IMR-90 (cell line): ENCODE results near the gene SLC6A6. TPM values are rescaled to one million over a fixed set of nuclear protein-coding genes. Genes with fewer than 3 reads are reported as not detected.

Experiments used
- ATAC-seq: fragments of 200-7000 bp; cut with Tn5 transposase; 2 replicates; pipeline ENCODE4 v1.9.1; 2020; ENCODE audit warnings: low read depth, mild to moderate bottlenecking, moderate library complexity
- BruUV-seq: library from RNA; stranded (reverse); fragments of 400-500 nt; replicated peaks from 2 replicates; lab custom pipeline; 2021; lab: Mats Ljungman, UMichigan
- CTCF ChIA-PET: fragments of 300-600 bp; formaldehyde crosslinking; extraction: SDS; loops from one replicate; lab custom pipeline; 2021; ENCODE audit warnings: antibody characterized with exemption; lab: Yijun Ruan, JAX
- POLR2A ChIA-PET: fragments of 300-600 bp; sonication (Branson Sonifier 250); formaldehyde crosslinking; loops from one replicate; lab custom pipeline; 2022; ENCODE audit warnings: antibody characterized with exemption; ENCODE audit not compliant: unreplicated experiment; lab: Charles Lee
- DNase-seq: peaks from one replicate; pipeline ENCODE4 v3.0.0; 2013
- H2AFZ ChIP-seq: replicated peaks from 2 replicates; pipeline ENCODE3; 2013; ENCODE audit warnings: low read length, mild to moderate bottlenecking; ENCODE audit not compliant: poor library complexity
- H2AK5ac ChIP-seq: 2 replicates; pipeline ENCODE4 v1.6.1; 2013; ENCODE audit warnings: low read depth, low read length, inconsistent platforms
- H2AK9ac ChIP-seq: replicated peaks from 2 replicates; pipeline ENCODE3; 2013; ENCODE audit warnings: mild to moderate bottlenecking, low read depth, low read length, moderate library complexity; ENCODE audit not compliant: poor library complexity
- H2BK120ac ChIP-seq: 2 replicates; pipeline ENCODE4 v1.6.1; 2013; ENCODE audit warnings: low read depth, low read length, inconsistent platforms
- H2BK15ac ChIP-seq: 3 replicates; pipeline ENCODE4 v1.6.1; 2013; ENCODE audit warnings: low read depth, low read length, inconsistent platforms
- H2BK20ac ChIP-seq: 2 replicates; pipeline ENCODE4 v1.6.1; 2013; ENCODE audit warnings: low read depth, mild to moderate bottlenecking, inconsistent platforms, low read length, moderate library complexity
- H2BK5ac ChIP-seq: 2 replicates; pipeline ENCODE4 v1.6.1; 2013; ENCODE audit warnings: mild to moderate bottlenecking, low read depth, low read length, inconsistent platforms; ENCODE audit not compliant: poor library complexity, severe bottlenecking
- H3K14ac ChIP-seq: replicated peaks from 2 replicates; pipeline ENCODE4 v1.6.1; 2013; ENCODE audit warnings: low read depth, low read length, inconsistent platforms
- H3K18ac ChIP-seq: 2 replicates; pipeline ENCODE4 v1.6.1; 2013; ENCODE audit warnings: low read depth, low read length, control low read depth
- H3K23ac ChIP-seq: 2 replicates; pipeline ENCODE4 v1.6.1; 2013; ENCODE audit warnings: low read depth, low read length, inconsistent platforms
- H3K27ac ChIP-seq: 2 replicates; pipeline ENCODE4 v1.5.1; 2013; ENCODE audit warnings: mild to moderate bottlenecking, control low read depth, low read length; ENCODE audit not compliant: insufficient read depth
- H3K27me3 ChIP-seq: 2 replicates; pipeline ENCODE4 v1.6.1; 2013; ENCODE audit warnings: low read length; ENCODE audit not compliant: control insufficient read depth, insufficient read depth
- H3K36me3 ChIP-seq: 2 replicates; pipeline ENCODE4 v1.6.1; 2013; ENCODE audit warnings: low read length, mixed read lengths; ENCODE audit not compliant: control insufficient read depth, insufficient read depth
- H3K4ac ChIP-seq: 2 replicates; pipeline ENCODE4 v1.6.1; 2013; ENCODE audit warnings: low read depth, low read length, inconsistent platforms
- H3K4me1 ChIP-seq: 2 replicates; pipeline ENCODE4 v1.6.1; 2013; ENCODE audit warnings: low read length, mixed read lengths; ENCODE audit not compliant: control insufficient read depth, insufficient read depth
- H3K4me2 ChIP-seq: 2 replicates; pipeline ENCODE4 v1.6.1; 2013; ENCODE audit warnings: low read depth, mild to moderate bottlenecking, control low read depth, low read length, moderate library complexity
- H3K4me3 ChIP-seq: 2 replicates; pipeline ENCODE4 v1.5.1; 2013; ENCODE audit warnings: low read depth, mild to moderate bottlenecking, control low read depth, low read length, moderate library complexity; ENCODE audit not compliant: insufficient read depth
- H3K56ac ChIP-seq: 2 replicates; pipeline ENCODE4 v1.6.1; 2013; ENCODE audit warnings: low read length, inconsistent platforms; ENCODE audit not compliant: insufficient read depth; ENCODE audit errors: extremely low read depth
- H3K79me1 ChIP-seq, 2 experiments: 2 replicates each; pipeline ENCODE4 v1.6.1; 2013; ENCODE audit warnings: low read length in 2 of 2, inconsistent platforms in 1 of 2, low read depth in 1 of 2
- H3K9ac ChIP-seq: 2 replicates; pipeline ENCODE4 v1.6.1; 2013; ENCODE audit warnings: low read depth, low read length, control low read depth
- H3K9me1 ChIP-seq: 2 replicates; pipeline ENCODE4 v1.6.1; 2013; ENCODE audit warnings: low read length, inconsistent platforms; ENCODE audit not compliant: insufficient read depth
- H3K9me3 ChIP-seq: 2 replicates; pipeline ENCODE4 v1.6.1; 2013; ENCODE audit warnings: low read length; ENCODE audit not compliant: control insufficient read depth, insufficient read depth
- H4K20me1 ChIP-seq: 2 replicates; pipeline ENCODE4 v1.6.1; 2013; ENCODE audit warnings: low read length, inconsistent platforms; ENCODE audit not compliant: insufficient read depth
- H4K5ac ChIP-seq: 2 replicates; pipeline ENCODE4 v1.6.1; 2013; ENCODE audit warnings: mild to moderate bottlenecking, low read depth, low read length, control low read depth
- H4K8ac ChIP-seq, 2 experiments: 2 replicates each; pipeline ENCODE4 v1.6.1; 2013; ENCODE audit warnings: low read depth in 2 of 2, low read length in 2 of 2, control low read depth in 1 of 2, inconsistent platforms in 1 of 2
- H4K91ac ChIP-seq: 2 replicates; pipeline ENCODE4 v1.6.1; 2013; ENCODE audit warnings: low read depth, low read length, inconsistent platforms; ENCODE audit not compliant: insufficient read depth
- BHLHE40 ChIP-seq: fragments of 150-350 bp; IDR thresholded peaks from 2 replicates; pipeline ENCODE4 v1.6.1; 2016; ENCODE audit warnings: mild to moderate bottlenecking, low read depth, low read length
- CEBPB ChIP-seq: IDR thresholded peaks from 2 replicates; pipeline ENCODE4 v1.6.1; 2012; ENCODE audit warnings: low read depth, low read length, improper control_type of control experiment
- CHD1 ChIP-seq: IDR thresholded peaks from 2 replicates; pipeline ENCODE4 v1.6.1; 2012; ENCODE audit warnings: low read depth, low read length, improper control_type of control experiment
- FOS ChIP-seq: fragments of 150-350 bp; IDR thresholded peaks from 2 replicates; pipeline ENCODE4 v1.6.1; 2016; ENCODE audit warnings: low read depth, low read length
- MAFK ChIP-seq: IDR thresholded peaks from 2 replicates; pipeline ENCODE4 v1.6.1; 2012; ENCODE audit warnings: low read depth, low read length, improper control_type of control experiment
- MAZ ChIP-seq: IDR thresholded peaks from 2 replicates; pipeline ENCODE4 v1.6.1; 2012; ENCODE audit warnings: low read depth, mild to moderate bottlenecking, low read length, improper control_type of control experiment, moderate library complexity, borderline replicate concordance
- MXI1 ChIP-seq: IDR thresholded peaks from 2 replicates; pipeline ENCODE4 v1.6.1; 2012; ENCODE audit warnings: low read depth, mild to moderate bottlenecking, low read length, moderate library complexity, borderline replicate concordance
- NFE2L2 ChIP-seq: fragments of 150-350 bp; IDR thresholded peaks from 2 replicates; pipeline ENCODE4 v1.6.1; 2016; ENCODE audit warnings: low read depth, mild to moderate bottlenecking, low read length
- POLR2A ChIP-seq: IDR thresholded peaks from 2 replicates; pipeline ENCODE4 v1.6.1; 2012; ENCODE audit warnings: mild to moderate bottlenecking, low read depth, low read length
- RAD21 ChIP-seq: IDR thresholded peaks from 2 replicates; pipeline ENCODE4 v1.6.1; 2012; ENCODE audit warnings: low read length, improper control_type of control experiment
- RCOR1 ChIP-seq: IDR thresholded peaks from 2 replicates; pipeline ENCODE4 v1.6.1; 2012; ENCODE audit warnings: mild to moderate bottlenecking, low read length, improper control_type of control experiment; ENCODE audit not compliant: insufficient replicate concordance
- RFX5 ChIP-seq: IDR thresholded peaks from 2 replicates; pipeline ENCODE4 v1.8.0; 2012; ENCODE audit warnings: low read depth, mild to moderate bottlenecking, low read length, moderate library complexity
- SMC3 ChIP-seq: fragments of 150-350 bp; IDR thresholded peaks from 2 replicates; pipeline ENCODE4 v1.6.1; 2016; ENCODE audit warnings: low read depth, mild to moderate bottlenecking, antibody characterized with exemption, low read length, moderate library complexity
- WGBS, 2 experiments: methylation state at CpG; one replicate each; pipeline versions ENCODE4 v1.1.5 to v1.1.7; 2013; ENCODE audit warnings: missing lambda C conversion rate in 2 of 2; ENCODE audit not compliant: insufficient read length in 1 of 2; ENCODE audit errors: extremely low coverage in 2 of 2; 5-methylcytosine and 5-hydroxymethylcytosine counted together
- dilution Hi-C: fragments of 300-500 bp; cut with HindIII; formaldehyde crosslinking; loops from one replicate; pipeline ENCODE4 v1.14.3; 2018; ENCODE audit warnings: low sequenced_read_pairs; ENCODE audit not compliant: unreplicated experiment
- in situ Hi-C: fragments of 300-500 bp; cut with MboI; formaldehyde crosslinking; loops from 3 replicates; pipeline ENCODE4 v1.14.3; 2019; ENCODE audit warnings: low sequenced_read_pairs, inconsistent platforms, mixed read lengths
- intact Hi-C: fragments of 100-400 bp; cut with micrococcal nuclease; formaldehyde crosslinking; loops from 2 replicates; pipeline ENCODE4 v1.10.0; 2022
- polyA plus RNA-seq, 3 experiments: library from polyadenylated mRNA; depleted of rRNA; stranded (reverse); fragments of >200 nt; gene quantifications; 2 replicates each; pipeline ENCODE4 v1.2.3, GENCODE V29; 2012; ENCODE audit warnings: low replicate concordance in 1 of 3
- total RNA-seq: library from RNA; depleted of rRNA; stranded (reverse); fragments of >200 nt; gene quantifications from 2 replicates; pipeline ENCODE4 v1.2.3, GENCODE V29; 2012
- TF ChIP-seq, protein P1 (sequence below): conservative IDR thresholded peaks from 2 replicates; pipeline ENCODE4 v1.5.1; 2012; ENCODE audit warnings: mild to moderate bottlenecking, low read depth, low read length, improper control_type of control experiment
- TF ChIP-seq, protein P2 (sequence below): fragments of 150-350 bp; IDR thresholded peaks from 2 replicates; pipeline ENCODE4 v1.6.1; 2016; ENCODE audit warnings: low read depth, mild to moderate bottlenecking, low read length, moderate library complexity, borderline replicate concordance

Gene SLC6A6
- total and polyA plus RNA-seq, 2 of the 4 experiments (the other 2 are of a cell fraction): 29.9 to 39.4 TPM

GRCh38 chr3:14430053-14430452 is 27.6 kb downstream of the SLC6A6 start:
- no peak overlapping the region for H4K8ac ChIP-seq
- TF ChIP-seq CHD1: no peak
- no peak for TF ChIP-seq MXI1
- TF ChIP-seq RAD21: no peak
- TF ChIP-seq, protein P1, sequence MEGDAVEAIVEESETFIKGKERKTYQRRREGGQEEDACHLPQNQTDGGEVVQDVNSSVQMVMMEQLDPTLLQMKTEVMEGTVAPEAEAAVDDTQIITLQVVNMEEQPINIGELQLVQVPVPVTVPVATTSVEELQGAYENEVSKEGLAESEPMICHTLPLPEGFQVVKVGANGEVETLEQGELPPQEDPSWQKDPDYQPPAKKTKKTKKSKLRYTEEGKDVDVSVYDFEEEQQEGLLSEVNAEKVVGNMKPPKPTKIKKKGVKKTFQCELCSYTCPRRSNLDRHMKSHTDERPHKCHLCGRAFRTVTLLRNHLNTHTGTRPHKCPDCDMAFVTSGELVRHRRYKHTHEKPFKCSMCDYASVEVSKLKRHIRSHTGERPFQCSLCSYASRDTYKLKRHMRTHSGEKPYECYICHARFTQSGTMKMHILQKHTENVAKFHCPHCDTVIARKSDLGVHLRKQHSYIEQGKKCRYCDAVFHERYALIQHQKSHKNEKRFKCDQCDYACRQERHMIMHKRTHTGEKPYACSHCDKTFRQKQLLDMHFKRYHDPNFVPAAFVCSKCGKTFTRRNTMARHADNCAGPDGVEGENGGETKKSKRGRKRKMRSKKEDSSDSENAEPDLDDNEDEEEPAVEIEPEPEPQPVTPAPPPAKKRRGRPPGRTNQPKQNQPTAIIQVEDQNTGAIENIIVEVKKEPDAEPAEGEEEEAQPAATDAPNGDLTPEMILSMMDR: no peak
- no peak for TF ChIP-seq CEBPB
- TF ChIP-seq, protein P2, sequence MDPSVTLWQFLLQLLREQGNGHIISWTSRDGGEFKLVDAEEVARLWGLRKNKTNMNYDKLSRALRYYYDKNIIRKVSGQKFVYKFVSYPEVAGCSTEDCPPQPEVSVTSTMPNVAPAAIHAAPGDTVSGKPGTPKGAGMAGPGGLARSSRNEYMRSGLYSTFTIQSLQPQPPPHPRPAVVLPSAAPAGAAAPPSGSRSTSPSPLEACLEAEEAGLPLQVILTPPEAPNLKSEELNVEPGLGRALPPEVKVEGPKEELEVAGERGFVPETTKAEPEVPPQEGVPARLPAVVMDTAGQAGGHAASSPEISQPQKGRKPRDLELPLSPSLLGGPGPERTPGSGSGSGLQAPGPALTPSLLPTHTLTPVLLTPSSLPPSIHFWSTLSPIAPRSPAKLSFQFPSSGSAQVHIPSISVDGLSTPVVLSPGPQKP: no peak
- TF ChIP-seq FOS: no peak
- TF ChIP-seq POLR2A: no peak
- TF ChIP-seq BHLHE40: no peak
- no peak for TF ChIP-seq NFE2L2
- TF ChIP-seq RFX5: no peak
- no peak for TF ChIP-seq RCOR1
- no peak for TF ChIP-seq SMC3
- no peak for TF ChIP-seq MAFK
- no peak for TF ChIP-seq MAZ
- H3K9me3 ChIP-seq: no peaks in the 10 kb centered on the region
- no peak overlapping the region for H3K56ac ChIP-seq
- H3K79me1 ChIP-seq: peaks cover 24 to 79% of the 10 kb centered on the region in 2 experiments
- dilution Hi-C loops: no loop called here
- H3K4ac ChIP-seq: peak overlapping the region; percentile 27; the same call in 1 of the 2 replicates
- DNase-seq (no peak), ATAC-seq (no peak)
- in situ Hi-C loops: no loop called here
- no peak overlapping the region for H3K4me3 ChIP-seq
- H4K91ac ChIP-seq: no peak overlapping the region
- no peak overlapping the region for H2BK20ac ChIP-seq
- no peak overlapping the region for H2BK15ac ChIP-seq
- no peak overlapping the region for H2AFZ ChIP-seq
- CTCF ChIA-PET: no interaction called here
- H3K36me3 ChIP-seq: no peaks in the 10 kb centered on the region
- H3K4me1 ChIP-seq: peaks cover 39% of the 10 kb centered on the region
- H3K4me2 ChIP-seq: no peak overlapping the region
- no peak overlapping the region for H4K5ac ChIP-seq
- intact Hi-C loops: no loop called here
- H2BK120ac ChIP-seq: 0 out of 2 replicates have a peak overlapping the region, but pooled peaks have one; percentile 18
- H3K9ac ChIP-seq: no peak overlapping the region
- no peak overlapping the region for H3K14ac ChIP-seq
- no peak overlapping the region for H2BK5ac ChIP-seq
- H3K18ac ChIP-seq: no peak overlapping the region
- H3K27ac ChIP-seq: no peak overlapping the region
- H3K27me3 ChIP-seq: no peaks in the 10 kb centered on the region
- H2AK9ac ChIP-seq: no peak overlapping the region
- H4K20me1 ChIP-seq: peaks cover 13% of the 10 kb centered on the region
- H3K23ac ChIP-seq: no peak overlapping the region
- WGBS, 2 experiments: 100% methylated on average over 2 of the region's 5 CpGs; no CpG with 5 or more reads in 1 of the 2 experiments
- POLR2A ChIA-PET: no interaction called here
- peak overlapping the region; percentile 27; the same call in 1 of the 2 replicates for H2AK5ac ChIP-seq
- H3K9me1 ChIP-seq: peaks cover 31% of the 10 kb centered on the region
- BruUV-seq: no TSS peak
